OCI-LY7 (cell line): ENCODE measurements around the gene MUC20.

Source experiments
- CTCF ChIP-seq: fragments of 200-600 bp; sonication (generic); conservative IDR thresholded peaks from 2 replicates; pipeline ENCODE4 v1.5.1; 2014; ENCODE audit warnings: mild to moderate bottlenecking, antibody characterized with exemption, low read length, moderate library complexity, mixed read lengths
- EZH2phosphoT487 ChIP-seq: fragments of 200-600 bp; sonication (generic); IDR thresholded peaks from 2 replicates; pipeline ENCODE4 v1.6.1; 2018; ENCODE audit warnings: low read depth, borderline replicate concordance, mild to moderate bottlenecking, mixed run types, antibody characterized with exemption, low read length, moderate library complexity, mixed read lengths

GRCh38 chr3:195693428-195694216 is 27.2 kb upstream of the MUC20 start:
- TF ChIP-seq CTCF: no peak
- TF ChIP-seq EZH2phosphoT487: no peak
